ENCODE measurements around the gene CCDC138.

CCDC138 gene

GRCh38 chr2:108919571-108920373 lies 133.2 kb downstream of the CCDC138 start:
- DNase-seq = no peak

- no peak for DNase-seq
These were observed 134.1 kb downstream of the CCDC138 start for GRCh38 chr2:108920686-108921085.

GRCh38 chr2:108921096-108922030 lies 134.8 kb downstream of the CCDC138 start:
- DNase-seq = no peak

- DNase-seq = no peak
These were observed 135.8 kb downstream of the CCDC138 start for GRCh38 chr2:108922141-108922915.

- DNase-seq = no peak
These were observed 136.6 kb downstream of the CCDC138 start for GRCh38 chr2:108923019-108923700.

- no peak for DNase-seq
These were observed 137.4 kb downstream of the CCDC138 start for GRCh38 chr2:108923736-108924579.

GRCh38 chr2:108924580-108925251 lies 138.1 kb downstream of the CCDC138 start:
- no peak for DNase-seq

- no peak for DNase-seq
These were observed 138.7 kb downstream of the CCDC138 start for GRCh38 chr2:108925286-108925685.

- DNase-seq = no peak
These were observed 139.2 kb downstream of the CCDC138 start for GRCh38 chr2:108925735-108926134.

Measured in activated T-cell treated with anti-CD3 and anti-CD28 coated beads, Interleukin-2, amount 50 U/mL, for 48 hours (primary cell).